A673 (cell line): ENCODE measurements around the gene CCDC178.

ENCODE experiments used
- EZH2 ChIP-seq: fragments of 200-600 bp; sonication (generic); IDR thresholded peaks from 2 replicates; pipeline ENCODE4 v1.6.1; 2017; ENCODE audit warnings: borderline replicate concordance, low read depth, mild to moderate bottlenecking, mixed read lengths, antibody characterized with exemption, low read length; ENCODE audit not compliant: poor library complexity, severe bottlenecking
- TF ChIP-seq, protein P1 (sequence below): fragments of 300-800, 200-600 bp; sonication (generic); conservative IDR thresholded peaks from 2 replicates; pipeline ENCODE4 v1.5.1; 2017; ENCODE audit warnings: low read depth, mild to moderate bottlenecking, antibody characterized with exemption, low read length, moderate library complexity, mixed read lengths

DNA sequence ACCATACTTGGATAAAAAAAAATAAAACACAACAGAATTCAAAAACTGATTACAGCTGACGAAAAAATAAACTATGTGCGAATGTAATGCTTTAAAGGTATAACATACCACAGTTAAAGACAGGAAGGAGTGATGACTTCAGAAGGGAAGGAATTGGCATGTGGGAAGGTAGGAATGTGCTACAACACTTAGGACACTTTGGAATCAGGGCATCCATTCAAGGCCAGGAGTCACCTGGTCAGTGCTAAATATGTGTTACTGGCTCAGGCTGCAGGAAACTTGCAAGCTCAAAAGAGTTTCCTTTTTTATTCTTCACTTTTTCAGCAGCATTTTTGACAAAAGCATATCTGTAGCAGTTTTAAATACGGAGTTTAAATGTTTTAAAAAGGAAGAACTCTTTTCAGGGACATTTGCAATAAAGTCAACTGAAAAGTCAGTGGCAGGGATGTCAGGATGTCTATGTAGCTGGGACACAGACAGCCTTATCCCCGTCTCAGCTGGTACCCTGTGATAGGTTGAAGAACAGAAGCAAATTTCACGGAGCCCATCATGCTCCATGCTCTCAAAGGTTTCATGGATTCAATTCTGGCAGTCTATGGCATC, 529.7 kb downstream of the CCDC178 start:
- no peak for TF ChIP-seq EZH2
- TF ChIP-seq, protein P1, sequence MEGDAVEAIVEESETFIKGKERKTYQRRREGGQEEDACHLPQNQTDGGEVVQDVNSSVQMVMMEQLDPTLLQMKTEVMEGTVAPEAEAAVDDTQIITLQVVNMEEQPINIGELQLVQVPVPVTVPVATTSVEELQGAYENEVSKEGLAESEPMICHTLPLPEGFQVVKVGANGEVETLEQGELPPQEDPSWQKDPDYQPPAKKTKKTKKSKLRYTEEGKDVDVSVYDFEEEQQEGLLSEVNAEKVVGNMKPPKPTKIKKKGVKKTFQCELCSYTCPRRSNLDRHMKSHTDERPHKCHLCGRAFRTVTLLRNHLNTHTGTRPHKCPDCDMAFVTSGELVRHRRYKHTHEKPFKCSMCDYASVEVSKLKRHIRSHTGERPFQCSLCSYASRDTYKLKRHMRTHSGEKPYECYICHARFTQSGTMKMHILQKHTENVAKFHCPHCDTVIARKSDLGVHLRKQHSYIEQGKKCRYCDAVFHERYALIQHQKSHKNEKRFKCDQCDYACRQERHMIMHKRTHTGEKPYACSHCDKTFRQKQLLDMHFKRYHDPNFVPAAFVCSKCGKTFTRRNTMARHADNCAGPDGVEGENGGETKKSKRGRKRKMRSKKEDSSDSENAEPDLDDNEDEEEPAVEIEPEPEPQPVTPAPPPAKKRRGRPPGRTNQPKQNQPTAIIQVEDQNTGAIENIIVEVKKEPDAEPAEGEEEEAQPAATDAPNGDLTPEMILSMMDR: no peak
